Heart right ventricle (tissue), 16 donors: ENCODE data around the gene PPP1R15B. TPM values are rescaled to one million over a fixed set of nuclear protein-coding genes. Genes with fewer than 3 reads are reported as not detected.

Experiments used
- ATAC-seq, 8 donors: fragments of 200-7000 bp; cut with Tn5 transposase; one replicate each; pipeline ENCODE4 v1.9.1; 2020; ENCODE audit warnings: mild to moderate bottlenecking in 8 of 8, moderate library complexity in 8 of 8, moderate number of reproducible peaks in 1 of 8
- DNase-seq, 2 donors: peaks; one replicate each; pipeline ENCODE4 v3.0.0-alpha.2; 2020
- H3K27ac ChIP-seq, 10 donors: fragments of 200-600 bp; sonication (generic) in 2 of 10; one replicate each; pipeline versions ENCODE4 v1.5.0 to v1.8.0; 2020 to 2022; ENCODE audit warnings: mild to moderate bottlenecking in 3 of 10
- H3K27me3 ChIP-seq, 7 donors: fragments of 200-600 bp; one replicate each; pipeline ENCODE4 v1.8.0; 2021 to 2022; ENCODE audit warnings: mild to moderate bottlenecking in 2 of 7
- H3K36me3 ChIP-seq, 9 donors: fragments of 200-600 bp; sonication (generic) in 1 of 9; one replicate each; pipeline versions ENCODE4 v1.5.0 to v1.8.0; 2020 to 2022; ENCODE audit warnings: mild to moderate bottlenecking in 2 of 9
- H3K4me1 ChIP-seq, 9 donors: fragments of 200-600 bp; sonication (generic) in 1 of 9; one replicate each; pipeline versions ENCODE4 v1.5.0 to v1.8.0; 2020 to 2022; ENCODE audit warnings: mild to moderate bottlenecking in 4 of 9
- H3K4me3 ChIP-seq, 10 donors: fragments of 200-600 bp; sonication (generic) in 2 of 10; one replicate each; pipeline versions ENCODE4 v1.5.0 to v1.8.0; 2020 to 2022; ENCODE audit warnings: mild to moderate bottlenecking in 7 of 10, moderate library complexity in 2 of 10
- H3K9me3 ChIP-seq, 11 donors: fragments of 200-600 bp in 10 of 11; sonication (generic) in 2 of 11; one replicate each; pipeline versions ENCODE4 v1.5.0 to v1.8.0; 2013 to 2022; ENCODE audit warnings: mild to moderate bottlenecking in 2 of 11, control low read depth in 1 of 11, moderate library complexity in 1 of 11
- CTCF ChIP-seq, 9 donors: fragments of 200-600 bp; sonication (generic) in 2 of 9; IDR thresholded peaks; one replicate each; pipeline versions ENCODE4 v1.5.0 to v1.8.0; 2021 to 2022; ENCODE audit warnings: antibody characterized with exemption in 9 of 9, mild to moderate bottlenecking in 5 of 9, moderate library complexity in 1 of 9
- WGBS, 2 donors: extraction: QIAGEN DNeasy Blood & Tissue Kit; methylation state at CpG; one replicate each; pipeline ENCODE4 v1.1.7; 2013; ENCODE audit warnings: inconsistent platforms in 1 of 2; 5-methylcytosine and 5-hydroxymethylcytosine counted together
- intact Hi-C, 10 donors: fragments of 100-400 bp; cut with DNase I; formaldehyde crosslinking; loops; one replicate each; pipeline versions ENCODE4 v1.11.1 to v1.14.2; 2022
- polyA plus RNA-seq, 2 donors: library from polyadenylated mRNA; stranded (reverse); fragments of 200-250 nt; gene quantifications; one replicate each; pipeline ENCODE4 v1.2.3, GENCODE V29; 2013
- total RNA-seq, 10 donors: library from RNA; stranded (reverse); fragmentation: NEBNext Ultra II Directional in 3 of 10; extraction: Animal tissue kit (Norgen Biotek cat#: 25700) in 3 of 10; gene quantifications; one replicate each; pipeline versions ENCODE4 v1.2.1 to v1.2.4, GENCODE V29; 2021 to 2023
- donor health status: Arrhythmogenic right ventricular cardiomyopathy.
- donor health status: ischemic (EF 13 %, LVEDD 7.1; RV severe dilation, severe dysfunction).
- donor health status: healthy with polysubstance abuse.
- donor health status: DM: no; HTN: yes; CAD: no.
- donor health status: DM: no; HTN: no; CAD: no.
- donor health status: ischemic (EF 25% LVEDD 6.9; RV normal size, moderate dysfunction).
- donor health status: ischemic (EF 25% LVEDD 5.7; RV mildly dilated, moderate dysfunction).
- donor health status: healthy.
- donor health status: DM: yes; HTN: yes; CAD: no.
- donor health status: Ischemic cardiomyopathy.
- donor health status: ischemic (EF 35%, LVEDD 5.7; RV mildly dilated, moderate dysfunction).
- donor health status: nonischemic (EF 11% LVEDD 7.7; RV severe dilation, severe dysfunction).
- donor health status: DM: yes; HTN: yes; CAD: no.
- donor health status: PGD.
- donor health status: ischemic (EF 29% LVEDD 5.4; RV normal size, mild dysfunction).
- donor health status: nonischemic (EF 23%, LVEDD 6.1; RV moderate dilation, normal function).

PPP1R15B gene
- total and polyA plus RNA-seq, 12 donors: 8.4 to 47.3 (median 21.5) TPM

- Histone ChIP-seq H3K9me3 (no peaks in the 10 kb centered on the region), H3K4me1 (peaks cover 0 to 46% (median 33%) of the 10 kb centered on the region in 9 donors), H3K36me3 (peaks cover 0 to 53% (median 21%) of the 10 kb centered on the region in 9 donors), H3K27ac (peak overlapping the region in 3 of 10 donors; percentile 98 to 100 (median 99)), H3K4me3 (peak overlapping the region; percentile 65 to 97 (median 86)), H3K27me3 (no peaks in the 10 kb centered on the region)
- DNase-seq (no peak), ATAC-seq (no peak)
- intact Hi-C loops: no loop called here
- 0 to 1% methylated on average over 3 of the region's 3 CpGs for WGBS, 2 donors
- TF ChIP-seq CTCF (IDR thresholded peaks at IDR 0.05): no peak
Measured at GRCh38 chr1:204407295-204407971, 4.2 kb downstream of the PPP1R15B start.

- H3K36me3 ChIP-seq: peaks cover 0 to 61% (median 21%) of the 10 kb centered on the region in 9 donors
- H3K27me3 ChIP-seq: no peaks in the 10 kb centered on the region
- H3K27ac ChIP-seq: peak overlapping the region in 1 of 10 donors; percentile 100
- WGBS, 2 donors: 57 to 64% methylated on average over 4 of the region's 4 CpGs
- TF ChIP-seq CTCF (IDR thresholded peaks at IDR 0.05): no peak
- H3K4me1 ChIP-seq: peaks cover 0 to 42% (median 28%) of the 10 kb centered on the region in 9 donors
- DNase-seq: no peak
- no peak for ATAC-seq
- peak overlapping the region in 9 of 10 donors; percentile 65 to 97 (median 85) for H3K4me3 ChIP-seq
- intact Hi-C loops: no loop called here
- H3K9me3 ChIP-seq: no peaks in the 10 kb centered on the region
Measured at GRCh38 chr1:204406621-204407020, 5.0 kb downstream of the PPP1R15B start.

- intact Hi-C loops: no loop called here
- TF ChIP-seq CTCF (IDR thresholded peaks at IDR 0.05): no peak
Measured at GRCh38 chr1:204405988-204406387, 5.6 kb downstream of the PPP1R15B start.

GRCh38 chr1:204404629-204405028 is 7.0 kb downstream of the PPP1R15B start:
- no peak for TF ChIP-seq CTCF (IDR thresholded peaks at IDR 0.05)
- no peaks in the 10 kb centered on the region for H3K27me3 ChIP-seq
- H3K4me1 ChIP-seq: peaks cover 0 to 39% (median 27%) of the 10 kb centered on the region in 9 donors
- no peaks in the 10 kb centered on the region for H3K9me3 ChIP-seq
- no peak overlapping the region for H3K4me3 ChIP-seq
- intact Hi-C loops: no loop called here
- H3K27ac ChIP-seq: no peak overlapping the region
- H3K36me3 ChIP-seq: peaks cover 0 to 81% (median 29%) of the 10 kb centered on the region in 9 donors
- ATAC-seq: no peak
- 80 to 85% methylated on average over 2 of the region's 2 CpGs for WGBS, 2 donors
- no peak for DNase-seq

More at GRCh38 chr1:204405988-204406387, 5.6 kb downstream of the PPP1R15B start:
- DNase-seq (no peak), ATAC-seq (no peak)
- WGBS, 2 donors: 33 to 42% methylated on average over 2 of the region's 2 CpGs
- no peaks in the 10 kb centered on the region for H3K27me3 ChIP-seq
- H3K9me3 ChIP-seq: no peaks in the 10 kb centered on the region
- H3K27ac ChIP-seq: peak overlapping the region in 1 of 10 donors; percentile 9
- peaks cover 0 to 68% (median 21%) of the 10 kb centered on the region in 9 donors for H3K36me3 ChIP-seq
- peak overlapping the region in 7 of 10 donors; percentile 71 to 97 (median 87) for H3K4me3 ChIP-seq
- peaks cover 0 to 39% (median 28%) of the 10 kb centered on the region in 9 donors for H3K4me1 ChIP-seq
